NCI-H2227 (cell line): ENCODE measurements around the gene ANKRD34A.
"Not testable (repeated sequence)": the region's sequence is repeated elsewhere in the genome, so short reads cannot be mapped to it uniquely, and the experiment has no call there.

Source experiments
- DNase-seq: peaks from one replicate; lab custom pipeline; 2025; ENCODE audit not compliant: unreplicated experiment; lab: John Stamatoyannopoulos, UW

ANKRD34A gene

DNA sequence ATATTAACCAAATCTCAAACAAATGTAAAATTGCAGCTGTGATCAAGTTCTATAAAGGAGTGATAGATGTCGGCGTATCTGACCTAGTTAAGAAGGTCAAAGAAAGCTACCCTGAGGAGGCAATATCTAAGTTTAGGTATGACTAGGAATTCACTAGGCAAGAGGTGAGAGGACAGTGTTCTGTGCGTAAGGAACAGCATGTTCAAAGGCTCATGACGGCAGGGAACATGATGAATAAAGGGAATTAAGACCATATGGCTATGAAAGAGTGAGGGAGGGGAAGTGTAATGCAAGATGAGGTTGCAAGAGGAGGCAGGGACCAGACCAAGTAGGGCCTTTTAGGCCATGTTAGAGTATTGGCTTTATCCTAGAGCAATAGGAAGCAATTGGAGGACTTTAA, 15.2 kb downstream of the ANKRD34A start:
- no peak for DNase-seq

DNA sequence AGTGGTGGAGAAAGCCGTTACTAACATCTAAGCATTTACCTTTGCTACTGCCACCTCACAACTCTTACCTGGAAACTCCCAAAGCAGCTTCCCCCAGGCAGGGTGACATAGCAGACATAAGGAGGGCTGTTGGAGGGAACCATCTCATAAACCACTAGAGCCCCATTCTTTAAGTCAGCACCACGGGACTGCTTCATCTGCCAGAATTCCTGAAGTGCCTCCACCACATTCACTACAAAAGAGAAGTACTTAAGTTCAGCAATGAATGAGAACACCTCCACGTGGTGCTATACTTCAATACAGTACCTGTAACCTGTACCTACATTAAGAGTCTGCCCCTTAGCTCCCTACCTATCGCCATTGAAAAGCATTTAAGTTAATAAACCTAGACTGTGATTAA, 16.8 kb downstream of the ANKRD34A start:
- no peak for DNase-seq

DNA sequence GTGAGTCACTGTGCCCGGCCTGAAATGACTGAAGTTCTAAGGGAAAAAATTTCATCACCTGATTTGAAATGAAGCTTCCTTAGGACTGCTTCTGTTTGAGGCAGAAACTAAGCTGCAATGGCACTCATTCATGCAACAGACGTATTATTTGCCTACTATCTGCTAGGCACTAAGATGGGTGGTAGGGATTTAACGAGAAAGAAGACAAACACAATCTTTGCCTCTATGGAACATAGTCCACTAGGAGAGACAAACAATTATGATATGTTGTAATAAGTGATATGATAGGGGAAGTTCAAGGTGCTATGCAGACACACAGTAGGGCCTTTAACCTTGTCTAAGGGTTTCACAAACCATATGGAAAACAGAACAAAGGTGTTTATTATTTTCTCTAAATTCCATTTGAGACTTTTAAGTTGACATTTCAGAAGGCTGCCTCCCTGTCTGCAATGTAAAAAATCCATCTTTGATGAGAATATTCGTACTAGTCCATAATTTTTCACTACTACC, 17.8 kb downstream of the ANKRD34A start:
- DNase-seq, result no peak

DNA sequence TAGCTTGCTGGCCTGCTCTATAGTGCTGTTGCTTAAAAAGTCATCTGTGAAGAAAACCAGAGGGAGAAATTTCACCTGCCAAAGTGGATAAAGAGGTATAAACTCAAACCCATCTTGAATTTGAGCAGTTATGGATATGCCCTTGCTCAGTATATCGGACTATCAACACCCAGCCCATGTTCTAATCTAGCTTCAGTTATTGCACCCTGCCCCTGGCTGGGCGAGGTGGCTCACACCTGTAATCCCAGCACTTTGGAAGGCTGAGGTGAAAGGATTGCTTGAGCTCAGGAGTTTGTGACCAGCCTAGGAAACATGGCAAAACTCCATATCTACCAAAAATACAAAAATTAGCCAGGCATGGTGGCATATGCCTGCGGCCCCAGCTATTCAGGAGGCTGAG, 19.8 kb downstream of the ANKRD34A start:
- DNase-seq, result no peak

DNA sequence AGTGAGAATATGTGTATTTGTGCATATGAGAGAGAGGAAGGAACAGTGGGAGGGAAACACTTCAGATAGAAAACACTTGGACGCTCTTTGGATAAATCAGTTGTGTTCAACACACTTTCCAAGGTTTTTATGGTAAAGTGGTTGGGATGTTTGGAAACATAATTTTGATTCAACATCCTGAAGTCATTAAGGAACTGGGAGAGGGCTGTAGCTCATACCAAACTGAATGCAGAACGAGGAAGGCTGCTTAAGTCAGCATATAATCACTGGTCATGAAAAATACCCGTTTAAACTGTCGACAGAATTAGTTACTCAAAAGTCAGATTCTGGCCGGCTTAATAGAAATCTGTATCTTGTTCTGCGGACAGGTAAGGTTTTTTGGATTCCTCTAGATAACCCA, 21.5 kb downstream of the ANKRD34A start:
- no peak for DNase-seq

DNA sequence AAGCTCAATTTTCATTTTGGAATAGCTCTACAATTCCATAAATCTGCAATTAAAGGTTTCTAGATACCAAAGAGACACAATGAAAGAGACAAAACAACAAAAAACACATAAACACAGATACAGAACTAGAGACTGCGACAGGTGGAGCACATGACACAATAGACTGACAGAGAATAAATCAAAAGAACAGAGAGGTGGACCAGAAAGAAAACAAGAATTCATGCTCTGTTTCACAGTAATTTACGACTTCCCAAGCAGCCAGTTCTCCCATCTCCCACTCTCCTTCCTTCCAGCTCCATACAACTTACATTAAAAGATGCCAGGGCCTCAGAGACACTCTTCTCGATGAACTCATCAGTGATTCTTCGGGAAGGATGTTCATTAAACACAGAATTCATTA, 22.0 kb downstream of the ANKRD34A start:
- DNase-seq, result no peak

DNA sequence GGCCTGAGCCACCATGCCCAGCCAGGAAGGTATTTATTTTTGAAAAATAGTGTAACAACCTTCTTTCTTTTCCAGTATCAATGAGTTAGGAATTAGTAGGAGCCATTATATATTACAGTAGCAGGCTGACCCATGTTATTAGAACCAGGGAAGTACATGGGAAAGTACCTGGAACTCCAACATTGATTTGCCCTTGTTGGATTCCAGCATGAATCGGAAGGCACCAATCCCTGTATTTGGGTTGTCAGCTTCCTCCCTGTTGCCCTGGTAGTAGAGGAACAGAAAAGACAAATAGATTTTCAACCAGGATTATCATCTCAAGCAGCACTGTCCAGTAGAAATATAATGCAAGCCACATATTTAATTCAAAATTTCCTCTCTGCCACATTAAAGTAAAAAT, 26.9 kb downstream of the ANKRD34A start:
- no peak for DNase-seq

DNA sequence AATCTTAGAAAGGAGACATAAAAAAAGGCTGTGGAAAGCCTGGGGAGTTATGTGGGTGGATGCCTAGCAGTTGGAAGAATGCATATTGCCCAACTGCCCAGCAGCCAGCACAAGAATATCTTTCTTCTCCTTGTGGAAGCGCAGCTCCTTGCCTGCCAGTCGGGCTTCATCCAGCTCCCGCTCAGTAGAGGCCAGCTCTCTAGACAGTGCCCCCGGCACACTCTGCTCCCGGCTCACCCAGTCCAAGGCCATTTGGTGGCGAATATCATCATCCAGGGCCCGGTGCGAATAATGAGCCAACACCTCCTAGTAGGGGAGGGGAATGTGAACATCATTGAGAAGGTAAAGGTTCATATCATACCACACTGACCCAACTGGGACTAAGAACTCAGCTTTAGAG, 28.1 kb downstream of the ANKRD34A start:
- no peak for DNase-seq

DNA sequence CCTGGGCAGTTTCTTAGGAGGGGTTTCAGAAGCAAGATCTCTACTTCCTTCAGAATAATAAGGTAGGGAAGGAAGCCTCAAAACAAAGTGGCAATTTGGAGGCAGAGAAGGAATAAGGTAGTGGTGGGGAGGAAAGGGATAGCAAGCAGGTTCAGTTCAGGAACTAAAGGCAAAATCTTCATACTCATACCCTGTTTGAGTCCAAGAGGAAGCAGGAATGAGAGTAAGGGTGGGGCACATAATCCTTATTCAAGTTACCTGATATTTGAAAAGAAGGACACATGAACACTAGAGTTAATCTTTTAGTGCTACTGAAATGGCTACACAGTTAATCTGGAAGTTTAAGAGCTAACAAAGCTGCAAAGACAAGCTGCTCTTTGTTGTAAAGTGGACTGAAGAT, 28.7 kb downstream of the ANKRD34A start:
- no peak for DNase-seq

DNA sequence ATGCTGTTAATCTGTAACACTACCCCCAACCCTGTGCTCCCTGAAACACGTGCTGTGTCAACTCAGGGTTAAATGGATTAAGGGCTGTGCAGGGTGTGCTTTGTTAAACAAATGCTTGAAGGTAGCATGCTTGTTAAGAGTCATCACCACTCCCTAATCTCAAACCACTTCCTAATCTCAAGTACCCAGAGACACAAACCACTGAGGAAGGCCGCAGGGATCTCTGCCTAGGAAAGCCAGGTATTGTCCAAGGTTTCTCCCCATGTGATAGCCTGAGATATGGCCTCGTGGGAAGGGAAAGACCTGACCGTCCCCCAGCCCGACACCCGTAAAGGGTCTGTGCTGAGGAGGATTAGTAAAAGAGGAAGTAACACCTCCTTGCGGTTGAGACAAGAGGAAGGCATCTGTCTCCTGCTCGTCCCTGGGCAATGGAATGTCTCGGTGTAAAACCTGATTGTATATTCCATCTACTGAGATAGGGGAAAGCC, 31.8 kb downstream of the ANKRD34A start:
- not testable (repeated sequence) for DNase-seq

DNA sequence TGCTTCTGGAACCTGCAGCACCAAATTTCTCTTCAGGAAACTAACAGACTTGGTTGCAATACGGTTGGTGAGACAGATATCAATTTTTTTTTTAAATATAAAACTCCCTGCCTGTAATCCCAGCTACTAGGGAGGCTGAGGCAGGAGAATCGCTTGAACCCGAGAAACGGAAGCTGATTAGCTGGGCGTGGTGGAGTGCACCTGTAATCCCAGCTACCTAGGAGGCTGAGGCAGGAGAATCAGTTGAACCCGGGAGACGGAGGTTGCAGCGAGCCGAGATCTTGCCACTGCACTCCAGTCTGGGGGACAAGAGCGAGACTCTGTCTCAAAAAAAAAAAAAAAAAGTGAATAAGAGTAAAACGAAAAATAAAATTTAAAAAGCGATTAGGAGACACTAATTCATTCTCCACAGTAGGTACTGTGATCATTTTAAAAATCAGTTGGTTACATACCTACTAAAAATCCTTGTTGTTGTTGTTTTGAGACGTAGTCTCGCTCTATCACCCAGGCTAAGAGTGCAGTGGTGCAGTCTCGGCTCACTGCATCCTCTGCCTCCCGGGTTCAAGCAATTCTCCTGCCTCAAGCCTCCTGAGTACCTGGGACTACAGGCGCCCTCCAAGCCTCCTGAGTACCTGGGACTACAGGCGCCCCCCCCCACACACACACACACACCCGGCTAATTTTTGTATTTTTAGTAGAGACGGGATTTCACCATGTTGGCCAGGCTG, 36.3 kb downstream of the ANKRD34A start:
- no peak for DNase-seq

DNA sequence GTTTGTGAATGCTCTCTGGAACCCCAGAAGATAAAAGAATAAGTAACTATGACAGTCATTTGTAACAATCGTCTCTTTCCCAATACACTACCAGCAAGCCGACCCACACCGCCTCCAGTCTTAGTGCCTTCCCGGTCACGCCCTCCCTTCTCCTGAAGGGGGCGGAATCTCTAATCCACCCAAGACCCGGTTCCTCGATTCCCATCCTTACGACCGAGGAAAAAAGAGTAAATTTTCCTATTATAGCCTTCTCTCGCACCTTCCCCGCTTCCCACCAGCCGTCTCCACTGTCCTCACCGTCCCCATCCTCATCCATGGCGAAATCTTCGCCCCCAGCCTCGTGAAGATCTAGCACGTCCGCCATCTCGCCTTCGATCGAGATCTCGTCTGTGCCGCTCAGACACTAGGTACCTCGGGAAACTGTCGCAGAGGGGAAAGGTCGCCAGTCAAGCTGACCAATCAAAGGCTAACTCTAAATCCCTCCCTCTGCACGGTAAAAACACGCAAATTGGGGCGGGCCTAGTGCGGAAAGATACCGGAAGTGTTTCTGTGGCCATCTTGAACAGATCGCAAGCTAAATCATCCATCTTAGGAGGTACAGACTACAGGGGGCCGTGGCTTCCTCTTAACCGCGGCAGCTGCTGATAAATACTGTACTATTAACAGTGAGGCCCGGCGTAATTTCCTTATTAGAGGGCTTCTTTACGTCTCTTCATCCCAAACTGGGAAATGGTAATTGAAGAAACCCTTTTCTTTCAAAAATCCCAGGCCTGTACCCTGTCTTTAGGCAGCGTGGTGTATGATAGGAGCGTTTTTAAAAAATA, 37.1 kb downstream of the ANKRD34A start, which contains the start of gene RBM8A:
Gene RBM8A (minus strand): TSS at position 422 of the 824 bp plus-strand sequence. CDS start 58 bp downstream, at position 364.
- DNase-seq, result peak; percentile 99

DNA sequence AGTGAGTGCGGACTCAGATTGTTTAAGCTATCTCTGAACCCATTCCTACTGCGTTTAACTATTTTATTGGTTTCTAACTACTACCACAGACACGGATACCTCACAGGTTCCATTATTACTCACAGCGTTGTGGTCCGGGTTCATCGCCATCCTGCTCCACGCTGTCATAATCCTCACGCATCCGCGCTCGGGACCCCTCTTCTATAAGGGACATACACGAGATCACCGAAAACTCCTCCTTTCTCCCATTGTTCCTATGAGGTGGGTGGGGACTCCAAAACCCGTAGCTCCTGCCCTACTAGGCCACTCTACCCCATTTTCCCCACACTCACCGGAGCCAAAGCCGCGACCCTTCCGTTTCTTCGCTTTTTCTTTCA, 37.7 kb downstream of the ANKRD34A start:
- no peak for DNase-seq

DNA sequence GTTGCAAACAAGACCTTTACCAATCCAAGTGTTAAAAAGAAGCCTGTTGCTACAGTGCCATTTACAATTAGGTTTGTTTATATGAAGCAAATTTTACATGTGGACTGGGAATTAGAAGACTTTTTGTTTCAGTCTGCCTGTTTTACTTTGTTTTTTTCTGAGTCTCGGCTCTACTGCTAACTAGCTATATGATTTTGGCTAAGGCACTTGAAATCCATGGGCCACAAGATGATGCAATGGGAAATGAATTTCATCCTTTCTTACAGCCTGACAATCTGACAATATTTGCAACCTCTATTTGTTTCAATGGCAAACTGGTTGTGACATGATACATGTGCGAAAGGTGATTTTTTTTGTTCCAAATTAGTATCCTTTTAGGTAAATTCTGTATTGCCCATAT, 42.1 kb downstream of the ANKRD34A start:
- no peak for DNase-seq

DNA sequence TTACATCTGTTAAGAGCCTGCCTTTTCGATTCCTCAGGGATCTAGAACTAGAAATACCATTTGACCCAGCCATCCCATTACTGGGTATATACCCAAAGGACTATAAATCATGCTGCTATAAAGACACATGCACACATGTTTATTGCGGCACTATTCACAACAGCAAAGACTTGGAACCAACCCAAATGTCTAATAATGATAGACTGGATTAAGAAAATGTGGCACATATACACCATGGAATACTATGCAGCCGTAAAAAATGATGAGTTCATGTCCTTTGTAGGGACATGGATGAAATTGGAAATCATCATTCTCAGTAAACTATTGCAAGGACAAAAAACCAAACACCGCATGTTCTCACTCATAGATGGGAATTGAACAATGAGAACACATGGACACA, 44.1 kb downstream of the ANKRD34A start:
- DNase-seq, result not testable (repeated sequence)

DNA sequence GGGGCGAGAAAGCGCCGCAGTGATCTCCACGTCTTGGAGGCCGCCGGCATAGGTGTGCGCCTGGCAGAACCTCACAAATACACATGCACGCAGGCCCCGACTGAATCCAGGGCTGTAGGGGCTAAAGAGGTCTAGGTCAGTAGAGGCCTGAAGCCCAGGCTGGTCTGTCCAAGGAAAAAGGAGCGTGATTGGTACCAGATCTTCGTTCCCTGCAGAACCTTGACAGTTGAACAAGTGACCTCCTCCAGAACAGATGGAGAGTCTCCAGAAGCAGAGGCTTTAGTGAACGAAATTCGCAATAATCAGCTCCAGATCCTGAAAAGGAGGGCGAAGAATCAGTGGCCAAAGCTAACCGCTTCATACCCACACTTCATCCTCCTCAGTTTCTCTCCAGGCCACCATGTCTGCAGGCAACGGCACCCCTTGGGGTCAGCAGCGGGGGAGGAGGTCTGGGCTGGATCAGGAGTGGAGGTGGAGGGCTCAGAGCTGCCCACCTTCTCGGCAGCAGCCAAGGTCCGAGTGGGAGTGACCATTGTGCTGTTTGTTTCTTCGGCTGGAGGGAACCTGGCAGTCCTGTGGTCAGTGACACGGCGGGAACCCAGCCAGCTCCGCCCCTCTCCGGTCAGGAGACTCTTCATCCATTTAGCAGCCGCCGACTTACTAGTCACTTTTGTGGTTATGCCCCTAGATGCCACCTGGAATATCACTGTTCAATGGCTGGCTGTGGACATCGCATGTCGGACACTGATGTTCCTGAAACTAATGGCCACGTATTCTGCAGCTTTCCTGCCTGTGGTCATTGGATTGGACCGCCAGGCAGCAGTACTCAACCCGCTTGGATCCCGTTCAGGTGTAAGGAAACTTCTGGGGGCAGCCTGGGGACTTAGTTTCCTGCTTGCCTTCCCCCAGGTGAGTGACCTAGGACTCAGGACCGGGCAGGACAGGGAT, 45.1 kb downstream of the ANKRD34A start:
- DNase-seq, result peak; percentile 30

DNA sequence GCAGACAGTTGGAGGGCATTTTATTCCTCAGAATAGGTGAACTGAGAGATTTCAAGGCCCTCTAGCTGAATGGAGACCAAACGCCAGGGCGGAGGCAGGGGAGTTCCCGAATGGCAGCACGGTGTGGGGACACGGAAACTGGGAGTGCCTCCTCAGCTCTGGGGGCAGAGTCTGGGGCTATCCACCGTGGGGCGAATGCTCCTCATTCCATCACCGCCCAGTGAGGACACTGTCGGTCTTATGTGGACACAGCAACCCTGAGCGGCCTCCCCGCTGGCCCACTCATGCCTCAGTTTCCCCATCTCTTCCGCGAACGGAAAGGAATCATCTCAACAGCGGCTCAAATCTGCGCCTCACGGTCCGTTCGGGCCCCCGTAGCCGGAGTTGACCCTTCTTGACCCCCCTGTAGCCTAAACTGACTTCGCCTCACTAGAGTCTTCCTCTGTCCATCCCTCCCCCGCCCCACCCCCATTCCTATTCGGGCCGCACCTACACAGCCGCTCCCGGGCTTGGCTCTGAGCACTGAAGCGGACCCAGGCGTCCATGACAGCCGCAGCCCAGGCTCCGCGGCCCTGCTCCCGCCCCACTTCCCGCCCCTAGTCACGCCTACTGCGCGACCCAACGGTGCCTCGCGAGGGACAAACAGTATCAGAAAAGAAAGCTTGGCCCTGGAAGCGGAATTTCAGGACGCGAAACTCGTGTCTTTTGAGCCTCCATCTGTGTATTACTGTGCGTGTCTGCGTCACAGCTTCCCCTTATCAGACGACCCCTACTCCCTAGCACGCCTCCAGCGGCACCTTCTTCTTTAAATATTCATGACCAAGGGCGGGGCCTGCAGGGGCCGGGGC, 46.0 kb downstream of the ANKRD34A start, which contains the start of gene PEX11B:
Gene PEX11B (minus strand): TSS at position 574 of the 848 bp plus-strand sequence. CDS start 29 bp downstream, at position 545.
- peak; percentile 97 for DNase-seq

DNA sequence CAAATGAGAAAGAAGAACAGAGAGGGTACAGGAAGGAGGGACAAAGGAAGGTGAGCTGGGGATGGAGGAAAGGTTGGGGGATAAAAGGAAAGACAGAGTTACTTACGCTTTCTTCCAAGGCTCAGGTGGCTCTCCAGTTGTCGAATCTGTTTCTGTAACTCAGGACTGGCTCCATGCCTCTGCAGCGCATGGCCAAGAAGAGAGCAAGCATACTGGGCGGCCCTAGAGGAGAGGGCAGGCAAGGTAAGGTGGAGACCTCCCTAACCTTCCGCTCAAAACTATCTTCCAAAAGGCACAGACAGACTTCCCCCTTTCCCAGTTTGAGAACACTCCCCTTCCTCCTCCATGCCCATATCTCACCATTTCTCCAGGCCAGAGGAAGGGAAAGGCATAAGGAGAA, 46.8 kb downstream of the ANKRD34A start:
- DNase-seq, result peak; percentile 14

DNA sequence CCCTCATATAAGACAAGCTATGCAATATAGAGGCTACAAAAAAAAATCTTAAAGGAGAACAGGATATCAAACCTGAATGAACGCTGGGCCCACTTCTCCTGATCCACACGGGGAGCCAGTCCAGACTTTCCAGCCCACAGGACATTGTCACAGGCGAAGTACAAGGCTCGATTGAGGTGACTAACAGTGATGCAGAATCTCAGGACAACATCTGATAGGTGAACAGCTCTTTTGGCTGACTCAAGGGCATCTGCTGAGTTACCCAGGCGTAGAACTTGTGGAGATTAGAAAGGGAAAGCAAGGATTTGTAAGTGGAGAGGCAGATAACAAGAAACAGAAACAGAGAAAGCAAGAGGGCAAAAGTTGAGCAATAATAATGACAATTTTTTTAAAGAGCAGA, 47.6 kb downstream of the ANKRD34A start:
- DNase-seq, result no peak

DNA sequence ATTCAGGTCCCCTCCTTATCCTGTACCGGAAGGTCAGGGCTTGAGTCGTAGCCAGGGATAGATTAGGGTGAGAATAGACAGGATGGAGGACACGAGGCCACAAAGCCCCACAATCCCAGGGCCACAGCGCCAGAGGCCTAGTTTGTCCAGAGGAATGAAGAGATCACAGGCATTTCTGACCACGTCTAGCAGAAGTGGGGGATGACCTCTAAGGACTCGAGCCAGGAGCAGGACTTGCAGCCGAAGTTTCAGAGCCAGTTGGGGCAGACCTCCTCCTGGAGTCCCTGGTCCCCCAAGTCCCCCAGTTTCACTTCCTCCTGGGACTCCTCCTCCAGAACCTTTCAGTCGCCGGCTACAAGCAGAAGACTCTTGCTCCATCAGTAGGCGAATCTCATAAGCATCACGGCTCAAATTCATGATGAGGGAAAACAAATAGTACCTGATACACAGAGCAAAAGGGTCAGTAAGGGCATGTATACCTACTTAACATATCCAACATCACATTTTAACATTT, 52.2 kb downstream of the ANKRD34A start:
- DNase-seq, result no peak
